Ovary (tissue), 3 donors: ENCODE measurements around the gene SERINC3.

ENCODE experiments used
- EP300 ChIP-seq: sonication (generic); formaldehyde crosslinking; IDR thresholded peaks from one replicate; pipeline ENCODE4 v1.6.1; 2017; ENCODE audit warnings: antibody characterized with exemption
- POLR2A ChIP-seq: fragments of 450-650 bp; IDR thresholded peaks from one replicate; pipeline ENCODE4 v1.6.1; 2017; ENCODE audit warnings: antibody characterized with exemption, mild to moderate bottlenecking, moderate library complexity
- TF ChIP-seq, protein P1 (sequence below), 3 donors: fragments of 450-650 bp in 2 of 3; fragments of 200-600 bp in 1 of 3; IDR thresholded peaks; one replicate each; pipeline versions ENCODE4 v1.5.1 to v1.8.0; 2016 to 2022; ENCODE audit warnings: antibody characterized with exemption in 3 of 3, mild to moderate bottlenecking in 1 of 3
- donor health status: DM: no; HTN: no; CAD: no.

DNA sequence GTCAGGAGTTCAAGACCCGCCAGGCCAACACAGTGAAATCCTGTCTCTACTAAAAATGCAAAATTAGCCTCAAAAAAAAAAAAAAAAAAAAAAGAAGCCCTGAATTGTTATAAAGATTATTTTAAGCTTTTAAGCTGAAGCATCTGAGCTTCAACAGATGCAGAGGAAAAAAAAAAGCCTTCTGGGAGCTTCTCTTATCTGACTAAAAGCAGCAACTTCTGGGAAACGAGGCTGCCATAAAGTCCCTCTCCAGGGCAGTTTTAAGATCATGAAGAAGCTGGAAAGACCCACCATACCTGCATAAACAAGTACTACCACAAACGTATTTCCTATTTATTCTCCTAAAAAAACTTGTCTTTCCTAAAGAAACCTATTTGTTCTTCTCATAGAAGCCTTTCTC lies 3.6 kb downstream of the SERINC3 start:
- TF ChIP-seq POLR2A (no peak), EP300 (no peak)
- TF ChIP-seq, protein P1, sequence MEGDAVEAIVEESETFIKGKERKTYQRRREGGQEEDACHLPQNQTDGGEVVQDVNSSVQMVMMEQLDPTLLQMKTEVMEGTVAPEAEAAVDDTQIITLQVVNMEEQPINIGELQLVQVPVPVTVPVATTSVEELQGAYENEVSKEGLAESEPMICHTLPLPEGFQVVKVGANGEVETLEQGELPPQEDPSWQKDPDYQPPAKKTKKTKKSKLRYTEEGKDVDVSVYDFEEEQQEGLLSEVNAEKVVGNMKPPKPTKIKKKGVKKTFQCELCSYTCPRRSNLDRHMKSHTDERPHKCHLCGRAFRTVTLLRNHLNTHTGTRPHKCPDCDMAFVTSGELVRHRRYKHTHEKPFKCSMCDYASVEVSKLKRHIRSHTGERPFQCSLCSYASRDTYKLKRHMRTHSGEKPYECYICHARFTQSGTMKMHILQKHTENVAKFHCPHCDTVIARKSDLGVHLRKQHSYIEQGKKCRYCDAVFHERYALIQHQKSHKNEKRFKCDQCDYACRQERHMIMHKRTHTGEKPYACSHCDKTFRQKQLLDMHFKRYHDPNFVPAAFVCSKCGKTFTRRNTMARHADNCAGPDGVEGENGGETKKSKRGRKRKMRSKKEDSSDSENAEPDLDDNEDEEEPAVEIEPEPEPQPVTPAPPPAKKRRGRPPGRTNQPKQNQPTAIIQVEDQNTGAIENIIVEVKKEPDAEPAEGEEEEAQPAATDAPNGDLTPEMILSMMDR (IDR thresholded peaks at IDR 0.05), result no peak
